ENCODE measurements around the gene KLK15. TPM values are rescaled to one million over a fixed set of nuclear protein-coding genes. Genes with fewer than 3 reads are reported as not detected.
"Not testable (repeated sequence)": the region's sequence is repeated elsewhere in the genome, so short reads cannot be mapped to it uniquely, and the experiment has no call there.

The KLK15 gene
- total and polyA plus RNA-seq, 7 donors = not detected

- intact Hi-C loops (cut with DNase I) = loop anchor here in 1 of 2 donors (10.0 kb wide), 1 partner anchor 290 kb away; the partner anchor contains the start of gene CTU1
- 73 to 79% (median 75%) methylated on average over 5 of the region's 5 CpGs for WGBS, 3 donors
Measured at GRCh38 chr19:50814883-50815282, 18.5 kb downstream of the KLK15 start.

GRCh38 chr19:50812474-50812873 lies 20.9 kb downstream of the KLK15 start:
- Histone ChIP-seq H3K4me1 (no peaks in the 10 kb centered on the region), H3K36me3 (ENCODE audit: insufficient read depth in 1 of 2, low read depth in 1 of 2) (no peaks in the 10 kb centered on the region), H3K27me3 (ENCODE audit: insufficient read depth in 3 of 3, low read length in 2 of 3) (peaks cover 0 to 27% (median 7%) of the 10 kb centered on the region in 3 donors), H3K4me3 (no peak overlapping the region), H3K9me3 (no peaks in the 10 kb centered on the region), H3K27ac (no peak overlapping the region)
- no peak for TF ChIP-seq CTCF (IDR thresholded peaks at IDR 0.05)
- 55 to 65% (median 65%) methylated on average over 3 of the region's 3 CpGs for WGBS, 3 donors
- ATAC-seq (no peak), DNase-seq (no peak)
- intact Hi-C loops (cut with DNase I) = loop anchor here in 1 of 2 donors (10.0 kb wide), 1 partner anchor 292 kb away; the partner anchor contains the start of gene CTU1

More at GRCh38 chr19:50814883-50815282, 18.5 kb downstream of the KLK15 start:
- Histone ChIP-seq H3K36me3 (ENCODE audit: insufficient read depth in 1 of 2, low read depth in 1 of 2) (no peaks in the 10 kb centered on the region), H3K4me3 (no peak overlapping the region), H3K4me1 (no peaks in the 10 kb centered on the region), H3K27ac (no peak overlapping the region), H3K9me3 (no peaks in the 10 kb centered on the region), H3K27me3 (ENCODE audit: insufficient read depth in 3 of 3, low read length in 2 of 3) (peaks cover 0 to 48% (median 22%) of the 10 kb centered on the region in 3 donors)
- DNase-seq = no peak
- TF ChIP-seq CTCF (IDR thresholded peaks at IDR 0.05) = no peak
- ATAC-seq = no peak

- peaks cover 0 to 19% (median 5%) of the 10 kb centered on the region in 3 donors for H3K27me3 ChIP-seq (ENCODE audit: insufficient read depth in 3 of 3, low read length in 2 of 3)
- not testable (repeated sequence) for H3K9me3 ChIP-seq; H3K4me3 ChIP-seq; H3K4me1 ChIP-seq; H3K36me3 ChIP-seq (ENCODE audit: insufficient read depth in 1 of 2, low read depth in 1 of 2); ATAC-seq; H3K27ac ChIP-seq; DNase-seq
- intact Hi-C loops (cut with DNase I) = loop anchor here in 1 of 2 donors (10.0 kb wide), 1 partner anchor 293 kb away; the partner anchor contains the start of gene CTU1
- WGBS, 3 donors = 66 to 76% (median 70%) methylated on average over 3 of the region's 3 CpGs
Measured at GRCh38 chr19:50811622-50812238, 21.6 kb downstream of the KLK15 start.

- Histone ChIP-seq H3K9me3 (no peaks in the 10 kb centered on the region), H3K4me3 (no peak overlapping the region), H3K27ac (no peak overlapping the region), H3K36me3 (ENCODE audit: insufficient read depth in 1 of 2, low read depth in 1 of 2) (no peaks in the 10 kb centered on the region), H3K4me1 (peaks cover 3% of the 10 kb centered on the region), H3K27me3 (ENCODE audit: insufficient read depth in 3 of 3, low read length in 2 of 3) (no peaks in the 10 kb centered on the region)
- 58 to 73% (median 62%) methylated on average over 1 of the region's 1 CpG for WGBS, 3 donors
- no peak for DNase-seq
- intact Hi-C loops (cut with DNase I) = no loop called here
- no peak for ATAC-seq
- TF ChIP-seq CTCF (IDR thresholded peaks at IDR 0.05) = no peak
Measured at GRCh38 chr19:50808856-50809255, 24.5 kb downstream of the KLK15 start.

- peak; percentile 99 for DNase-seq
- Histone ChIP-seq H3K4me1 (peaks cover 17% of the 10 kb centered on the region), H3K36me3 (ENCODE audit: insufficient read depth in 1 of 2, low read depth in 1 of 2) (peaks cover 0 to 24% of the 10 kb centered on the region in 2 donors), H3K27me3 (ENCODE audit: insufficient read depth in 3 of 3, low read length in 2 of 3) (no peaks in the 10 kb centered on the region), H3K9me3 (no peaks in the 10 kb centered on the region), H3K27ac (peak overlapping the region; percentile 94), H3K4me3 (peak overlapping the region; percentile 98)
- 0% methylated on average over 62 of the region's 62 CpGs for WGBS, 3 donors
- intact Hi-C loops (cut with DNase I) = no loop called here
- ATAC-seq = peak; percentile 99 to 100 (median 100)
- TF ChIP-seq CTCF (IDR thresholded peaks at IDR 0.05) = no peak
Measured at GRCh38 chr19:50804420-50805272, 28.7 kb downstream of the KLK15 start.
